Neutrophil (primary cell): ENCODE results near the gene WWC1.

Experiments used
- H3K27ac ChIP-seq: fragments of 200-600 bp; sonication (generic); 2 replicates; pipeline ENCODE4 v1.5.1; 2016; ENCODE audit warnings: mild to moderate bottlenecking, moderate library complexity
- H3K27me3 ChIP-seq: fragments of 200-600 bp; sonication (generic); 2 replicates; pipeline ENCODE4 v1.6.0; 2016; ENCODE audit warnings: mild to moderate bottlenecking
- H3K36me3 ChIP-seq: fragments of 200-600 bp; sonication (generic); 2 replicates; pipeline ENCODE4 v1.5.1; 2017
- H3K4me1 ChIP-seq, 2 experiments: fragments of 200-600 bp in 1 of 2; sonication (generic) in 1 of 2; 1 replicate in 1 of 2; 2 replicates in 1 of 2; pipeline versions ENCODE4 v1.5.1 to v1.6.1; 2013 to 2016; ENCODE audit warnings: low read depth in 1 of 2, low read length in 1 of 2, mild to moderate bottlenecking in 1 of 2, moderate library complexity in 1 of 2; ENCODE audit not compliant: control insufficient read depth in 1 of 2, insufficient read depth in 1 of 2
- H3K4me3 ChIP-seq, 2 experiments: fragments of 200-600 bp in 1 of 2; sonication (generic) in 1 of 2; 1 replicate in 1 of 2; 2 replicates in 1 of 2; pipeline ENCODE4 v1.5.1; 2013 to 2016; ENCODE audit warnings: low read depth in 1 of 2, low read length in 1 of 2, mild to moderate bottlenecking in 1 of 2, moderate library complexity in 1 of 2
- H3K9me3 ChIP-seq: fragments of 200-600 bp; sonication (generic); 2 replicates; pipeline ENCODE4 v1.5.1; 2016
- TF ChIP-seq, protein P1 (sequence below): fragments of 200-600 bp; sonication (generic); IDR thresholded peaks from 2 replicates; pipeline ENCODE4 v1.5.1; 2016; ENCODE audit warnings: antibody characterized with exemption

Gene WWC1

DNA sequence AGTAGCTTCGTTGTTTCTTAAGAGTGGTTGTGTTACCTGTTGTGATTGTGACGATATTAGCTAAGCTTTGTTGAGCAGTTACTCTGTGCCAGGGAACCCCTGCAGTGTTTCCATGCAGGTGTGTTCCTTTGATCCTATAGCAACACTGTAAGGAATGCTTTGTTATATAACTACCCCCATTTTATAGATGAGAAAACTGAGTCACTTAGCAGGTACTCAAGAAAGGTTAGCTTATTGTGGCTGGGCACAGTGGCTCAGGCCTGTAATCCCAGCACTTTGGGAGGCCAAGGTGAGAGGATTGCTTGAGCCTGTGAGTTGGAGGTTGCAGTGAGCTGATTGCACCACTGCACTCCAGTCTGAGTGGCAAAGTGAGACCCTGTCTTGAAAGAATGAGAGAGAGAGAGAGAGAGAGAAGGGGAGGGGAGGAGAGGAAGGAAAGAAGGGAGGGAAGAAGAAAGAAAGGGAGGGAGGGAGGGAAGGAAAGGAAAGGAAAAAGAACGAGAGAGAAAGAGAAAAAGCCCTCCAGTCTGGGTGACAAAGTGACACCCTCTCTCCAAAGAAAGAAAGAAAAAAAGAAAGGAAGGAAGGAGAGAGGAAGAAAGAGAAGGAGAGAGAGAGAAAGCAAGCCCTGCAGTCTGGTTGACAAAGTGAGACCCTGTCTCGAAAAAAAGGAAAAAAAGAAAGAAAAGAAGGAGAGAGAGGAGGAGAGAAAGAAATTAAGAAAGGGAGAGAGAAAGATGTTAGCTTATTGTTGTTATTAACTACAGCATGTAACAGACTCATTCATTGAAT, 109.2 kb downstream of the WWC1 start:
- H3K4me1 ChIP-seq = no peaks in the 10 kb centered on the region
- H3K27me3 ChIP-seq = no peaks in the 10 kb centered on the region
- TF ChIP-seq, protein P1, sequence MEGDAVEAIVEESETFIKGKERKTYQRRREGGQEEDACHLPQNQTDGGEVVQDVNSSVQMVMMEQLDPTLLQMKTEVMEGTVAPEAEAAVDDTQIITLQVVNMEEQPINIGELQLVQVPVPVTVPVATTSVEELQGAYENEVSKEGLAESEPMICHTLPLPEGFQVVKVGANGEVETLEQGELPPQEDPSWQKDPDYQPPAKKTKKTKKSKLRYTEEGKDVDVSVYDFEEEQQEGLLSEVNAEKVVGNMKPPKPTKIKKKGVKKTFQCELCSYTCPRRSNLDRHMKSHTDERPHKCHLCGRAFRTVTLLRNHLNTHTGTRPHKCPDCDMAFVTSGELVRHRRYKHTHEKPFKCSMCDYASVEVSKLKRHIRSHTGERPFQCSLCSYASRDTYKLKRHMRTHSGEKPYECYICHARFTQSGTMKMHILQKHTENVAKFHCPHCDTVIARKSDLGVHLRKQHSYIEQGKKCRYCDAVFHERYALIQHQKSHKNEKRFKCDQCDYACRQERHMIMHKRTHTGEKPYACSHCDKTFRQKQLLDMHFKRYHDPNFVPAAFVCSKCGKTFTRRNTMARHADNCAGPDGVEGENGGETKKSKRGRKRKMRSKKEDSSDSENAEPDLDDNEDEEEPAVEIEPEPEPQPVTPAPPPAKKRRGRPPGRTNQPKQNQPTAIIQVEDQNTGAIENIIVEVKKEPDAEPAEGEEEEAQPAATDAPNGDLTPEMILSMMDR = no peak
- no peak overlapping the region for H3K27ac ChIP-seq
- no peaks in the 10 kb centered on the region for H3K9me3 ChIP-seq
- no peaks in the 10 kb centered on the region for H3K36me3 ChIP-seq
- no peak overlapping the region for H3K4me3 ChIP-seq

DNA sequence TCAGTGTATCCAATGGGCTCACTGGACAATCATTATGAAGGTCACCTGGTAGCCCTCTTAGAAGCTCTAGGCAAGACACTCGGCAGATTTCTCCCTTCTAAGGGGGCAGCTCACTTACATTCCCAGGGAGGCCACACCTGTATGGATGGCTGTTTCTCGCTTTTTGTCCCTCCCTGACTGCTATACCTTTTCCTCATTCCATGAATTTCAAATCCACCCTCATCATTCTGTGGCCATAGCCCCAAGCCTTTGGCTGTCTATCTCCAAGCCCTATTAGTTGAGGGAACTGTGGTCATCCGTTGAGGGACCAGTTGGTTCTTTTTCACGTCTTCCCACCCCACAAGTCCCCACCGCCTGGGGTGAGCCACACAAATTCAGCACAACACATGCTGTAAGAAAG, 109.8 kb downstream of the WWC1 start:
- Histone ChIP-seq H3K4me1 (no peaks in the 10 kb centered on the region), H3K36me3 (no peaks in the 10 kb centered on the region), H3K27ac (no peak overlapping the region), H3K4me3 (no peak overlapping the region), H3K27me3 (no peaks in the 10 kb centered on the region), H3K9me3 (no peaks in the 10 kb centered on the region)
- TF ChIP-seq, protein P1 = no peak

DNA sequence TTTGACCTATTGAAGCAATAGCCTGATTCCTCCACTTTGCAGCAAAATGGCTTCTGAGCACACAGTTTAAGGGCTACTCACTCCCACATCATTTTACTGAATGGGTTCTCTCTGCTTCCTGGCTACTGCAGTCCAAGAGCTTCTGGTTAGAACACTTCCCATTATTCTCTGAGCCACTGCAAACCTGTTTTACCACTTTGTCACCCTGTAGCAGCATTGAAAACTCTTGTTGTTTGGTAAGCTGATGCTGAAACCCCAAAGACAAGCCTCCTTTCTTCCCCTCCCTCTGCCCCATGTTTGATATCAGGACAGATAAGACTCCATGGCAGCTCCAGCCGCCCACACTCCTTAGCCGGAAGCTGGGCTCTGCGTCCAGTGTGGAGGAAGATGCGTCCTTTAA, 110.4 kb downstream of the WWC1 start:
- Histone ChIP-seq H3K4me3 (no peak overlapping the region), H3K36me3 (no peaks in the 10 kb centered on the region), H3K27me3 (no peaks in the 10 kb centered on the region), H3K4me1 (no peaks in the 10 kb centered on the region), H3K27ac (no peak overlapping the region), H3K9me3 (no peaks in the 10 kb centered on the region)
- TF ChIP-seq, protein P1 = no peak

DNA sequence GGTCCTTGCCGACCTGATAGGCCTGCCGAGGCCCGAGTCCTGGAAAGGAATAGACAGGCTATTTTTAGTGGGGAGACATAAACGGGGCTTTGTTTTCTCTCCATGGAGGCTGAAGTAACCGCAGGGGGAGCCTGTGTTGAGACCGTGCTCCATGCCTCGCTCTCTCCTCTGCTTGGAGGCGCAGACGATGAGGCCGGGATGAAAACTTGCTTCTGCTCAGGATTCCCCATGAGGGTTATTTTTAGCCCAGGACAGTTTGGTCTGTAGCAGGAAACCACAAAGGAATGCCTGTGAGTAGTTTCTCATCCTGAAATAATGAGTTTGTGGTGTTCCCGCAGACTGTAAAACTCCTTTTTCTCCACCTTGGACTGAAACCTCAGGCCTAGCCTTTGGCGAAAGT, 112.9 kb downstream of the WWC1 start:
- no peaks in the 10 kb centered on the region for H3K36me3 ChIP-seq
- H3K27ac ChIP-seq = no peak overlapping the region
- no peaks in the 10 kb centered on the region for H3K27me3 ChIP-seq
- TF ChIP-seq, protein P1 = no peak
- H3K4me1 ChIP-seq = no peaks in the 10 kb centered on the region
- no peak overlapping the region for H3K4me3 ChIP-seq
- H3K9me3 ChIP-seq = no peaks in the 10 kb centered on the region

DNA sequence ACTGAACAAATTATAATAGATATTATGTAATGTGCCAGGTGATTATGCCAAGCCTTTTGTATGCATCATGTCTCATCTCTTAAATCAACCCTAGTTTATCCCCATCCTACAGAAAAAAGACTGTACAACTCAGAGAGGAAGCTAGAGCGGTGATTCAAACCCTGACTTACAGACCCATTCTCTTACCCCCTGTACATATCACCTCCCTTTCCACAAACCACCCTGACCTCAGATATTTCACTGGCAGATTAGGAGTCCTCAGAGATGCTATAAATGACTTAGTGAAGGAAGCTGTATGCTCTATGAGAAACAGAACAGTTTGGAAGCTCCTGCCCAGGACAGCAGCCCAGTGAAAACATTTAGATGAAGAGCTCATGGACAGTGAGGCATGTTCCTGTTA, 115.8 kb downstream of the WWC1 start:
- TF ChIP-seq, protein P1 = no peak
- H3K4me1 ChIP-seq = no peaks in the 10 kb centered on the region
- H3K27me3 ChIP-seq = no peaks in the 10 kb centered on the region
- H3K4me3 ChIP-seq = no peak overlapping the region
- H3K36me3 ChIP-seq = no peaks in the 10 kb centered on the region
- no peaks in the 10 kb centered on the region for H3K9me3 ChIP-seq
- no peak overlapping the region for H3K27ac ChIP-seq
